GF-D8 (cell line): Measurements from ENCODE around the gene NUTF2.
A peak's percentile ranks its signal among the peaks of the same experiment; 100 is the strongest.
"Not testable (repeated sequence)": the region's sequence is repeated elsewhere in the genome, so short reads cannot be mapped to it uniquely, and the experiment has no call there.

ENCODE experiments used
- DNase-seq: peaks from one replicate; lab custom pipeline; 2025; lab: John Stamatoyannopoulos, UW

Gene NUTF2

GRCh38 chr16:67885545-67885944 is 38.8 kb downstream of the NUTF2 start:
- DNase-seq: no peak

GRCh38 chr16:67885976-67886375 is 39.2 kb downstream of the NUTF2 start:
- DNase-seq: no peak

GRCh38 chr16:67886387-67886786 is 39.7 kb downstream of the NUTF2 start:
- DNase-seq: no peak

GRCh38 chr16:67888331-67888730 is 41.6 kb downstream of the NUTF2 start:
- DNase-seq: no peak

- DNase-seq: no peak
Measured at GRCh38 chr16:67892375-67892774, 45.6 kb downstream of the NUTF2 start.

- DNase-seq: peak; percentile 88
Measured at GRCh38 chr16:67892899-67893742, 46.4 kb downstream of the NUTF2 start, which contains the start of gene PSKH1. Gene PSKH1, plus strand, starts transcription at chr16:67893254. Its CDS starts 15,496 bp downstream, at chr16:67908750.

GRCh38 chr16:67893743-67894399 is 47.1 kb downstream of the NUTF2 start:
- no peak for DNase-seq

GRCh38 chr16:67897231-67897630 is 50.5 kb downstream of the NUTF2 start:
- no peak for DNase-seq

GRCh38 chr16:67901734-67902133 is 55.0 kb downstream of the NUTF2 start:
- DNase-seq: no peak

- no peak for DNase-seq
Measured at GRCh38 chr16:67902831-67903230, 56.1 kb downstream of the NUTF2 start.

- no peak for DNase-seq
Measured at GRCh38 chr16:67907397-67908180, 60.9 kb downstream of the NUTF2 start.

GRCh38 chr16:67909056-67909742 is 62.5 kb downstream of the NUTF2 start:
- no peak for DNase-seq

GRCh38 chr16:67910158-67910557 is 63.4 kb downstream of the NUTF2 start:
- DNase-seq: no peak

- DNase-seq: no peak
Measured at GRCh38 chr16:67914758-67915495, 68.2 kb downstream of the NUTF2 start.

- DNase-seq: not testable (repeated sequence)
Measured at GRCh38 chr16:67915496-67915769, 68.7 kb downstream of the NUTF2 start.

- no peak for DNase-seq
Measured at GRCh38 chr16:67915831-67916723, 69.3 kb downstream of the NUTF2 start.

GRCh38 chr16:67917140-67917851 is 70.6 kb downstream of the NUTF2 start:
- no peak for DNase-seq

- no peak for DNase-seq
Measured at GRCh38 chr16:67917852-67918236, 71.1 kb downstream of the NUTF2 start.

GRCh38 chr16:67919622-67920221 is 73.0 kb downstream of the NUTF2 start:
- no peak for DNase-seq
